Sigmoid colon (tissue), 7 donors: Measurements from ENCODE around the gene RAB3B. TPM values are rescaled to one million over a fixed set of nuclear protein-coding genes. Genes with fewer than 3 reads are reported as not detected.
A peak's percentile ranks its signal among the peaks of the same experiment; 100 is the strongest.
"Not testable (repeated sequence)": the region's sequence is repeated elsewhere in the genome, so short reads cannot be mapped to it uniquely, and the experiment has no call there.

Source experiments
- DNase-seq: peaks from one replicate; pipeline ENCODE4 v3.0.0-alpha.2; 2019
- H3K27ac ChIP-seq, 4 donors: fragments of 200-600 bp; sonication (generic); one replicate each; pipeline ENCODE4 v1.5.1; 2016 to 2019; ENCODE audit warnings: mild to moderate bottlenecking in 1 of 4
- H3K27me3 ChIP-seq, 3 donors: fragments of 200-600 bp; sonication (generic); one replicate each; pipeline ENCODE4 v1.5.1; 2019; ENCODE audit warnings: mild to moderate bottlenecking in 1 of 3
- H3K36me3 ChIP-seq, 4 donors: fragments of 200-600 bp; sonication (generic); one replicate each; pipeline ENCODE4 v1.5.1; 2016 to 2019
- H3K4me1 ChIP-seq, 4 donors: fragments of 200-600 bp; sonication (generic); one replicate each; pipeline ENCODE4 v1.5.1; 2017 to 2019
- H3K4me3 ChIP-seq, 4 donors: fragments of 200-600 bp; sonication (generic); one replicate each; pipeline ENCODE4 v1.5.1; 2017 to 2019; ENCODE audit warnings: mild to moderate bottlenecking in 2 of 4, moderate library complexity in 1 of 4
- H3K9me3 ChIP-seq, 4 donors: fragments of 200-600 bp in 3 of 4; sonication (generic) in 3 of 4; one replicate each; pipeline versions ENCODE4 v1.5.1 to v1.6.1; 2013 to 2019
- EP300 ChIP-seq, 4 donors: sonication (generic); formaldehyde crosslinking; IDR thresholded peaks; one replicate each; pipeline ENCODE4 v1.6.1; 2017; ENCODE audit warnings: antibody characterized with exemption in 4 of 4
- POLR2A ChIP-seq, 2 donors: fragments of 450-650 bp; IDR thresholded peaks; one replicate each; pipeline ENCODE4 v1.6.1; 2016; ENCODE audit warnings: antibody characterized with exemption in 2 of 2, mild to moderate bottlenecking in 2 of 2, moderate library complexity in 2 of 2
- POLR2AphosphoS5 ChIP-seq, 4 donors: sonication (generic); formaldehyde crosslinking; IDR thresholded peaks; one replicate each; pipeline ENCODE4 v1.6.1; 2017; ENCODE audit warnings: antibody characterized with exemption in 4 of 4
- WGBS, 2 donors: extraction: QIAGEN DNeasy Blood & Tissue Kit; methylation state at CpG; one replicate each; pipeline ENCODE4 v1.1.7; 2013; 5-methylcytosine and 5-hydroxymethylcytosine counted together
- intact Hi-C: fragments of 100-400 bp; cut with DNase I; formaldehyde crosslinking; loops from one replicate; pipeline ENCODE4 v1.15.1; 2023
- polyA plus RNA-seq, 3 donors: library from polyadenylated mRNA; stranded (reverse); fragments of 200-250 nt; gene quantifications; one replicate each; pipeline ENCODE4 v1.2.3, GENCODE V29; 2013
- total RNA-seq, 4 donors: library from RNA; depleted of rRNA; stranded (reverse); fragments of >200 nt; gene quantifications; one replicate each; pipeline ENCODE4 v1.1.0, GENCODE V29; 2016
- TF ChIP-seq, protein P1 (sequence below), 4 experiments: fragments of 450-650 bp in 3 of 4; fragments of 200-600 bp in 1 of 4; IDR thresholded peaks; one replicate each; pipeline ENCODE4 v1.5.1; 2016 to 2019; ENCODE audit warnings: antibody characterized with exemption in 4 of 4, mild to moderate bottlenecking in 3 of 4, moderate library complexity in 2 of 4
- donor health status: healthy with polysubstance abuse.
- donor health status: Bipolar disorder and iron deficiency.
- donor health status: healthy.

Gene RAB3B
- total and polyA plus RNA-seq, 7 donors, result 1.5 to 4.3 (median 3.1) TPM

DNA sequence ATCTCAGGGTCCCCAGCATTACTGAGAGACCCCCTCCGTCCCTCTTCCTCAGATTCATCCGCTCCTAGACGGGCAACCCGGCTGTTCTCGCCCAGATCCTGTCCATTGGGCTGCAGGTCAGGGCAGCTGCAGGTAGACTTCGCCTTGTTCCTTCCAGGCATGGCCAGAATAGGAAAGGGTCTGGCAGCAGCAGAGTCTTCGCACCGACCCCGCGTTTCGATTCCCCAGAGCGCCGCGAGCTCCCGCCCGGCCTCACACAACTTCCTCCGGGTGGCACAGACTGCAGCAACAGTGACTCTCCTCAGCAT lies 112.2 kb downstream of the RAB3B start:
- 0 to 1% methylated on average over 17 of the region's 17 CpGs for WGBS, 2 donors
- peak overlapping the region; percentile 94 to 99 (median 98) for H3K27ac ChIP-seq
- intact Hi-C loops, result loop anchor here (10.0 kb wide), 1 partner anchor 913 kb away; the partner anchor contains the start of gene FAF1
- H3K9me3 ChIP-seq, result no peaks in the 10 kb centered on the region
- DNase-seq, result no peak
- H3K27me3 ChIP-seq, result peaks cover 0 to 4% (median 0%) of the 10 kb centered on the region in 3 donors
- H3K4me3 ChIP-seq, result peak overlapping the region; percentile 89 to 97 (median 92)
- no peaks in the 10 kb centered on the region for H3K36me3 ChIP-seq
- TF ChIP-seq POLR2AphosphoS5 (IDR thresholded peaks at IDR 0.05) (no peak), EP300 (IDR thresholded peaks at IDR 0.05) (no peak), POLR2A (IDR thresholded peaks at IDR 0.05) (no peak)
- TF ChIP-seq, protein P1, sequence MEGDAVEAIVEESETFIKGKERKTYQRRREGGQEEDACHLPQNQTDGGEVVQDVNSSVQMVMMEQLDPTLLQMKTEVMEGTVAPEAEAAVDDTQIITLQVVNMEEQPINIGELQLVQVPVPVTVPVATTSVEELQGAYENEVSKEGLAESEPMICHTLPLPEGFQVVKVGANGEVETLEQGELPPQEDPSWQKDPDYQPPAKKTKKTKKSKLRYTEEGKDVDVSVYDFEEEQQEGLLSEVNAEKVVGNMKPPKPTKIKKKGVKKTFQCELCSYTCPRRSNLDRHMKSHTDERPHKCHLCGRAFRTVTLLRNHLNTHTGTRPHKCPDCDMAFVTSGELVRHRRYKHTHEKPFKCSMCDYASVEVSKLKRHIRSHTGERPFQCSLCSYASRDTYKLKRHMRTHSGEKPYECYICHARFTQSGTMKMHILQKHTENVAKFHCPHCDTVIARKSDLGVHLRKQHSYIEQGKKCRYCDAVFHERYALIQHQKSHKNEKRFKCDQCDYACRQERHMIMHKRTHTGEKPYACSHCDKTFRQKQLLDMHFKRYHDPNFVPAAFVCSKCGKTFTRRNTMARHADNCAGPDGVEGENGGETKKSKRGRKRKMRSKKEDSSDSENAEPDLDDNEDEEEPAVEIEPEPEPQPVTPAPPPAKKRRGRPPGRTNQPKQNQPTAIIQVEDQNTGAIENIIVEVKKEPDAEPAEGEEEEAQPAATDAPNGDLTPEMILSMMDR (IDR thresholded peaks at IDR 0.05), result no peak
- H3K4me1 ChIP-seq, result peaks cover 0 to 45% (median 30%) of the 10 kb centered on the region in 4 donors

DNA sequence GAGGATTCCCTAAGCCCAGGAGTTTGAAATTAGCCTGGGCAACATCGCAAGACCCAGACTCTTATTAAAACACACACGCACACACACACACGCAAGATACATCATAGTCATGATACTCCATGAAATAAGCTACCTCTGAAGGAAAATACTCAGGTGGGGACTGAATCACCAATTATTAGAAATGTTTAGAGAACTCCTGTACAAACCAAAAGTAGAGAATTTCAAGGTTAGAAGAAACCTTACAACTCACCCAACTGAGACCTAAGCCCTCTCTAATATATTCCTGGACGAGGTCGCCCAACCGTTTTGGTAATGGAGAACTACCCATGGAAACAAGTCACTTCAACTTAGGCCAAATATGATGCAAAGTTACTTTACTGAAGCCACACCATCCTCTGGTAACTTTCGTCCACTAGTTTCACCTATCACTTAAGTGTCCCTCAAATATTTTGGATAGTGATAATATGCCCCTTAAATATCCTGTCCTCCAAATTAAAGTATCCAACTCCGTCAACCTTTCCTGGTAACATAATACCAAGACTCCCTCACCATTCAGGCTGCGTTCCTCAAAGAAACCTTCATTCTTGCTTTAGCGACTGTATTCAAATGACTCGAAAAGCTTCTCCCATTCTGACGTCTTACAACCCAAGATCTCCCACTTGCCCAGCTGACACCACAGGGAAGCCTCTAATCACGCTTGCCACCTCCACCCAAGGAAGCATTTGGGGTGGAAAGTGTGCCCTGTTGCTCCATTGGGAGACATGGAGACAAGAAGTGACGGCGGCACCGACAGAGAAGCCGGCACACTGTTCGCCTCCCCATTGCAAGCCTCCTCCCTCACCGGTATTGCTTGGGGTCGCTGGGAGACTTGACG lies 112.8 kb downstream of the RAB3B start:
- Histone ChIP-seq H3K27me3 (no peaks in the 10 kb centered on the region), H3K4me3 (peak overlapping the region; percentile 89 to 97 (median 92)), H3K9me3 (no peaks in the 10 kb centered on the region), H3K4me1 (peaks cover 0 to 51% (median 32%) of the 10 kb centered on the region in 4 donors), H3K27ac (peak overlapping the region; percentile 94 to 99 (median 98)), H3K36me3 (no peaks in the 10 kb centered on the region)
- no peak for TF ChIP-seq EP300 (IDR thresholded peaks at IDR 0.05)
- TF ChIP-seq POLR2A (IDR thresholded peaks at IDR 0.05), result no peak
- TF ChIP-seq POLR2AphosphoS5 (IDR thresholded peaks at IDR 0.05), result no peak
- TF ChIP-seq, protein P1 (IDR thresholded peaks at IDR 0.05), result no peak
- intact Hi-C loops, result loop anchor here (10.0 kb wide), 1 partner anchor 913 kb away; the partner anchor contains the start of gene FAF1
- 14% methylated on average over 21 of the region's 21 CpGs for whole genome bisulfite sequencing, 2 donors
- DNase-seq, result peak; percentile 66

DNA sequence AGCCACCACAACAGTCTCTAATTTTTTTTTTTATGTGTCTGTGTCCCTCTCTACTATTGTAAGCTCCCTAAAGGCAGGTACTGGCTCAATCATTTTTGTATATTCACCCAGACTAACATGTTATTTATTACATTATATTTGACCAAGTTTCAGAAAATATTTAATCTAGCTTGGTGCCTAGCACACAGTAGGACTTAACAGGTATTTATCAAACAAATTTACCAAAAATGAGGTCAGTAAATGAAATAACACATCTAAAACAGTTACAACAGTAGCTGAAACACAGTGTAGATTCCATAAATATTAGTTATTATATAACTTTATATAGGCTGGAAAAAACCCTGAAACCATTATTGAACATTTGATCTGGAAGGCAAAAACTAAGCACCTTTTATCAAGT lies 114.7 kb downstream of the RAB3B start:
- Histone ChIP-seq H3K4me3 (no peak overlapping the region), H3K36me3 (no peaks in the 10 kb centered on the region), H3K9me3 (no peaks in the 10 kb centered on the region), H3K4me1 (peaks cover 0 to 63% (median 36%) of the 10 kb centered on the region in 4 donors), H3K27ac (no peak overlapping the region), H3K27me3 (no peaks in the 10 kb centered on the region)
- TF ChIP-seq, protein P1 (IDR thresholded peaks at IDR 0.05), result no peak
- TF ChIP-seq POLR2AphosphoS5 (IDR thresholded peaks at IDR 0.05) (no peak), EP300 (IDR thresholded peaks at IDR 0.05) (no peak)
- intact Hi-C loops, result loop anchor here (10.0 kb wide), 1 partner anchor 911 kb away; the partner anchor contains the start of gene FAF1
- DNase-seq, result no peak

DNA sequence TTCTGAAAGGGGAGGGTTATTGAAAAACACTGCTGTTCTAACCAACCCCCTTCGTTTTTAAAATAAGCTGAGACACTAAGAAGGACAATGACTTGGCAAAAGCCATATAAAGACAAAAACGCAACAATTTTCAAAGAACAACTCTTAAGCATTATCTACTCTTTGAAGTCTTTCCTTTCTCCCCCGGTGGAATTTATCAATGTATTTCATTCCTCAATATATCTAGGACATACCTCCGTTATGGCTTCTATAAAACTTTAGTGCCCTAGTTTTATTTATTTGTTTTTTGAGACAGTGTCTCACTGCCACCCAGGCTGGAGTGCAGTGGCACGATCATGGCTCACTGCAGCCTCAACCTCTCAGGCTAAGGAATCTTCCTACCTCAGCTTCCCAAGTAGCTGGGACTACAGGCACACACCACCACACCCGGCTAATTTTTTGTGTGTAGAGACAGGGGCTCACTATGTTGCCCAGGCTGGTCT lies 115.2 kb downstream of the RAB3B start:
- no peak overlapping the region for H3K27ac ChIP-seq
- H3K4me1 ChIP-seq, result peaks cover 0 to 63% (median 36%) of the 10 kb centered on the region in 4 donors
- intact Hi-C loops, result loop anchor here (10.0 kb wide), 1 partner anchor 911 kb away; the partner anchor contains the start of gene FAF1
- no peak overlapping the region for H3K4me3 ChIP-seq
- WGBS, 2 donors, result 25 to 58% methylated on average over 6 of the region's 6 CpGs
- H3K27me3 ChIP-seq, result no peaks in the 10 kb centered on the region
- H3K9me3 ChIP-seq, result no peaks in the 10 kb centered on the region
- TF ChIP-seq POLR2AphosphoS5 (IDR thresholded peaks at IDR 0.05), result no peak
- no peak for DNase-seq
- H3K36me3 ChIP-seq, result no peaks in the 10 kb centered on the region

DNA sequence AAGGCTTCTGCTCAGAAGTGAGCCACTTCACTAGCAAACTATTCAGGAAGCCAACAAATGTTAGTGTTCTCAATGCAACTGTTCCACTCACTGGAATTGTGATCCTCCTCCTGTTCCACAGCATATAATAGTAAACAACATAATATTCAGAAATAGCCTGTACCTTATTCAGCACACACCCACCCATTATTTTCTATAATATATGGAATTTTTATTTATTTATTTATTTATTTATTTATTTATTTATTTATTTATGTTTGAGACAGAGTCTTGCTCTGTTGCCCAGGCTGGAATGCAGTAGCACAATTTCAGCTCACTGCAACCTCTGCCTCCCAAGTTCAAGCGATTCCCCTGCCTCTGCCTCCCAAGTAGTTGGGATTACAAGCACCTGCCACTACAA lies 117.2 kb downstream of the RAB3B start:
- intact Hi-C loops, result loop anchor here (10.0 kb wide), 1 partner anchor 908 kb away; the partner anchor contains the start of gene FAF1
- not testable (repeated sequence) for H3K27me3 ChIP-seq, H3K36me3 ChIP-seq, H3K4me3 ChIP-seq, H3K9me3 ChIP-seq, DNase-seq, H3K27ac ChIP-seq
- WGBS, 2 donors, result 94 to 100% methylated on average over 1 of the region's 1 CpG
- peaks cover 0 to 58% (median 38%) of the 10 kb centered on the region in 4 donors for H3K4me1 ChIP-seq
